Neural progenitor cell (in vitro differentiated cells): ENCODE results near the gene ZNF385D. TPM values are rescaled to one million over a fixed set of nuclear protein-coding genes. Genes with fewer than 3 reads are reported as not detected.

Source experiments
- DNase-seq: peaks from one replicate; pipeline ENCODE4 v3.0.0-alpha.2; 2016; ENCODE audit warnings: low spot score
- H2AFZ ChIP-seq: fragments of 200-600 bp; sonication (generic); replicated peaks from 2 replicates; pipeline ENCODE4 v1.6.1; 2016; ENCODE audit warnings: antibody characterized with exemption
- H3F3A ChIP-seq: fragments of 200-600 bp; sonication (generic); 2 replicates; pipeline ENCODE4 v1.6.1; 2016; ENCODE audit warnings: antibody characterized with exemption, low read depth
- H3K27ac ChIP-seq: fragments of 200-600 bp; sonication (generic); 2 replicates; pipeline ENCODE4 v1.5.1; 2016; ENCODE audit warnings: mild to moderate bottlenecking
- H3K27me3 ChIP-seq: fragments of 200-600 bp; sonication (generic); 2 replicates; pipeline ENCODE4 v1.6.1; 2016; ENCODE audit warnings: mild to moderate bottlenecking, moderate library complexity
- H3K36me3 ChIP-seq: fragments of 200-600 bp; sonication (generic); 2 replicates; pipeline ENCODE4 v1.5.1; 2016
- H3K4me1 ChIP-seq: fragments of 200-600 bp; sonication (generic); 2 replicates; pipeline ENCODE4 v1.6.1; 2016; ENCODE audit warnings: mixed run types
- H3K4me2 ChIP-seq: fragments of 200-600 bp; sonication (generic); 2 replicates; pipeline ENCODE4 v1.6.1; 2016
- H3K4me3 ChIP-seq: fragments of 200-600 bp; sonication (generic); 2 replicates; pipeline ENCODE4 v1.5.1; 2016
- H3K79me2 ChIP-seq: fragments of 200-600 bp; sonication (generic); 2 replicates; pipeline ENCODE4 v1.6.1; 2016; ENCODE audit warnings: low read depth
- H3K9ac ChIP-seq: fragments of 200-600 bp; sonication (generic); 2 replicates; pipeline ENCODE4 v1.6.1; 2016
- H3K9me3 ChIP-seq: fragments of 200-600 bp; sonication (generic); 2 replicates; pipeline ENCODE4 v1.5.1; 2016; ENCODE audit warnings: low read depth
- H4K20me1 ChIP-seq: fragments of 200-600 bp; sonication (generic); 2 replicates; pipeline ENCODE4 v1.6.1; 2016; ENCODE audit warnings: low read depth
- H3K27ac Mint-ChIP-seq: 3 replicates; pipeline ENCODE4 v1.8.0; 2021; ENCODE audit warnings: mixed read lengths
- H3K27me3 Mint-ChIP-seq: 2 replicates; pipeline ENCODE4 v1.8.0; 2022; ENCODE audit warnings: low read depth, mild to moderate bottlenecking, inconsistent platforms, moderate library complexity, mixed read lengths; ENCODE audit not compliant: insufficient read depth
- H3K36me3 Mint-ChIP-seq: 3 replicates; pipeline ENCODE4 v1.8.0; 2021; ENCODE audit warnings: mixed read lengths
- H3K4me1 Mint-ChIP-seq: 3 replicates; pipeline ENCODE4 v1.8.0; 2021; ENCODE audit warnings: mixed read lengths
- H3K4me3 Mint-ChIP-seq: 3 replicates; pipeline ENCODE4 v1.8.0; 2021; ENCODE audit warnings: mild to moderate bottlenecking, moderate library complexity, mixed read lengths
- H3K9me3 Mint-ChIP-seq: 3 replicates; pipeline ENCODE4 v1.8.0; 2020; ENCODE audit warnings: mixed read lengths
- CTCF ChIP-seq: fragments of 200-600 bp; sonication (generic); IDR thresholded peaks from 2 replicates; pipeline ENCODE4 v1.5.1; 2017; ENCODE audit warnings: antibody characterized with exemption, mild to moderate bottlenecking
- EZH2 ChIP-seq: fragments of 200-600 bp; sonication (generic); IDR thresholded peaks from 2 replicates; pipeline ENCODE4 v1.6.1; 2017; ENCODE audit warnings: antibody characterized with exemption, mild to moderate bottlenecking, moderate library complexity
- EZH2phosphoT487 ChIP-seq: fragments of 200-600 bp; sonication (generic); IDR thresholded peaks from 2 replicates; pipeline ENCODE4 v1.6.1; 2017; ENCODE audit warnings: antibody characterized with exemption
- total RNA-seq: library from RNA; depleted of rRNA; stranded (reverse); fragments of >200 nt; gene quantifications from 2 replicates; pipeline ENCODE4 v1.2.3, GENCODE V29; 2015; ENCODE audit warnings: low replicate concordance

Gene ZNF385D
- total RNA-seq, 1 donor from 2014 or later = 4.4 TPM

GRCh38 chr3:21645121-21645897 is 105.7 kb downstream of the ZNF385D start:
- Histone ChIP-seq H3K27me3 (no peaks in the 10 kb centered on the region), H3K36me3 (no peaks in the 10 kb centered on the region), H3K9ac (no peak overlapping the region), H4K20me1 (no peaks in the 10 kb centered on the region), H3K79me2 (no peaks in the 10 kb centered on the region), H3F3A (no peaks in the 10 kb centered on the region), H3K9me3 (no peaks in the 10 kb centered on the region), H3K27ac (no peak overlapping the region), H3K4me1 (no peaks in the 10 kb centered on the region), H2AFZ (no peak overlapping the region), H3K4me2 (no peak overlapping the region), H3K4me3 (no peak overlapping the region)
- no peak overlapping the region for H3K4me3 Mint-ChIP-seq
- no peaks in the 10 kb centered on the region for H3K9me3 Mint-ChIP-seq
- H3K4me1 Mint-ChIP-seq = no peaks in the 10 kb centered on the region
- no peak for DNase-seq
- no peaks in the 10 kb centered on the region for H3K36me3 Mint-ChIP-seq
- no peak overlapping the region for H3K27ac Mint-ChIP-seq
- TF ChIP-seq EZH2phosphoT487 = no peak
- TF ChIP-seq EZH2 = no peak
- TF ChIP-seq CTCF = no peak
- H3K27me3 Mint-ChIP-seq = no peaks in the 10 kb centered on the region

GRCh38 chr3:21644268-21644667 is 106.7 kb downstream of the ZNF385D start:
- H3K4me3 Mint-ChIP-seq = no peak overlapping the region
- no peaks in the 10 kb centered on the region for H3K4me1 ChIP-seq
- no peaks in the 10 kb centered on the region for H3K36me3 ChIP-seq
- H3K36me3 Mint-ChIP-seq = no peaks in the 10 kb centered on the region
- H3K27me3 ChIP-seq = no peaks in the 10 kb centered on the region
- H3K4me3 ChIP-seq = no peak overlapping the region
- no peak overlapping the region for H3K4me2 ChIP-seq
- TF ChIP-seq EZH2 (no peak), CTCF (no peak), EZH2phosphoT487 (no peak)
- no peak overlapping the region for H3K9ac ChIP-seq
- no peaks in the 10 kb centered on the region for H3K27me3 Mint-ChIP-seq
- H3K27ac Mint-ChIP-seq = no peak overlapping the region
- H3K79me2 ChIP-seq = no peaks in the 10 kb centered on the region
- H3K4me1 Mint-ChIP-seq = no peaks in the 10 kb centered on the region
- H3K27ac ChIP-seq = no peak overlapping the region
- no peaks in the 10 kb centered on the region for H3K9me3 ChIP-seq
- no peak for DNase-seq
- no peaks in the 10 kb centered on the region for H4K20me1 ChIP-seq
- H2AFZ ChIP-seq = no peak overlapping the region
- no peaks in the 10 kb centered on the region for H3F3A ChIP-seq
- H3K9me3 Mint-ChIP-seq = no peaks in the 10 kb centered on the region

GRCh38 chr3:21643752-21644151 is 107.3 kb downstream of the ZNF385D start:
- no peaks in the 10 kb centered on the region for H3K36me3 ChIP-seq
- no peaks in the 10 kb centered on the region for H4K20me1 ChIP-seq
- H3K36me3 Mint-ChIP-seq = no peaks in the 10 kb centered on the region
- H3K27me3 ChIP-seq = no peaks in the 10 kb centered on the region
- H3K9me3 Mint-ChIP-seq = no peaks in the 10 kb centered on the region
- H3K27ac ChIP-seq = no peak overlapping the region
- H3K4me2 ChIP-seq = no peak overlapping the region
- H3K27me3 Mint-ChIP-seq = no peaks in the 10 kb centered on the region
- no peaks in the 10 kb centered on the region for H3K4me1 ChIP-seq
- H3K27ac Mint-ChIP-seq = no peak overlapping the region
- H3F3A ChIP-seq = no peaks in the 10 kb centered on the region
- TF ChIP-seq EZH2phosphoT487 = no peak
- no peak for TF ChIP-seq EZH2
- no peak for TF ChIP-seq CTCF
- H2AFZ ChIP-seq = no peak overlapping the region
- H3K9ac ChIP-seq = no peak overlapping the region
- H3K9me3 ChIP-seq = no peaks in the 10 kb centered on the region
- no peaks in the 10 kb centered on the region for H3K4me1 Mint-ChIP-seq
- H3K4me3 Mint-ChIP-seq = no peak overlapping the region
- no peak for DNase-seq
- H3K79me2 ChIP-seq = no peaks in the 10 kb centered on the region
- H3K4me3 ChIP-seq = no peak overlapping the region
